Activated T-cell treated with anti-CD3 and anti-CD28 coated beads for 1 hour (primary cell): ENCODE results near the gene SMAD9.

Experiments
- DNase-seq: peaks from one replicate; pipeline ENCODE4 v3.0.0-alpha.2; 2020; ENCODE audit warnings: low read depth

SMAD9 gene

DNA sequence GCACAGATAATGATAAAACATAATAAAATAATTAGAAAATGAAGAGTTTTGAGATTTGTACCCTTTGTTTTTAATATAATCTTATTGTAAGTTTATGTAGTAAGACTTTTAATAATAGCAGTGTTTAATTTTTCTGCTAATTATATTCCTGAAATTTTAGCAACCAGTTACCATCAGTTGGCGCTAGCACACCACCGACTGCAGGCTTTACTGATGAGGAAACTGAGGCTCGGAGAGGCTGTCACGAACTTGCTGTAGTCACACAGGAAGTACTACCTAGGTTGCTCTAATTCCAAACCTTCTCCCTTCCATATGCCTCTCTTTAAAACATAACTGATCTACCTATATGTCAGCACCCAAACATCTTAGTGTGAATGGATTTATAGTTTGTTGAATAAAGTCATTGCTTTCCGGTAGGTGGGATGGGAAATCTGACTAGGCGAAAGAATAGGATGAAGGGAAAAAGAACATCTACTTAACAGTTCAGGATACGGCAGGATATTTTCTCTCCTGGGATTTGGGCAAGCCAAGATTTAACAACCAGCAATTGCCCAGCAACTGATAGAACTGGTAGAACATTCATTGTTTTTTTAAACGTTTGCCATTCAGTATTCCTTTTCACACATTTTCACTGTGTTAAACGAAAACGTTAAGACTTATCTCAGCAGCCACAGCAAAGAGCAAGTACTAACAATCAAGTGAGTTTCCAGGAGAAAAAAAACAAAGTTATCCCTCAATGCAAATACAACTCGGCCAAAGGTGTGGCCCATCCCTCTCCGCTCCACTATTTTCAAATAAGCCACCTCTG, 101.8 kb downstream of the SMAD9 start:
- no peak for DNase-seq

DNA sequence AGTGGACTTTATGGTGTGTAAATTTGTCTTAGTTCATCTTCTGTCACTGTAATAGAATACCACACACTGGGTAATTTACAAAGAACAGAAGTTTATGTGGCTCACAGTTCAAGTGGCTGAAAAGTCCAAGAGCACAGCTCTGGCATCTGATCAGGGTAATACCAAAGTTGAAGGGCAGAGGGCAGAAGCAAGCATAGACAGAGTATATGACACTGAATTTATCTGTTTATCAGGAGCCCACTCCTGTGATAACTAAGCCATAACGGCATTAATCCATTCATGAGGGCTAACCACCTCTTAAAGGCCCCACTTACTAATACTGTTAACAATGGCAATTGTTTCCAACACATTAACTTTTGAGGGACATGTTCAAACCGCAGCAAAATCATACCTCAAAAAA, 105.0 kb downstream of the SMAD9 start:
- DNase-seq = no peak

DNA sequence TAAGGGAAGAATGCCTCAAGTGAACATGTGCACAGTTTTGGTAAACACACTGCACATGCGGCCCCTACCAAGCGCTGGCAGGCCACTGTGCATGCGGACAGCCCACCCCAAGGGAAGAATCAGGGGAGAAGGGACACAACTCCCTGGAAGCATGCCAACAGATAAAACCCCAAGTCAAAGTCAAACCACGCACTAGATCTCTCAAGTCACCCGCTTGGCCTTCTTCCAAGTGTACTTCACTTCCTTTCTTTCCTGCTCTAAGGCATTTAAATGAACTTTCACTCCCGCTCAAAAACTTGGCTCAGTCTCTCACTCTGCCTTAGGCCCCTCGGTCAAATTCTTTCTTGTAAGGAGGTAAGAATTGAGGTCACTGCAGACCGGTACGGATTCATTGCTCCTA, 105.6 kb downstream of the SMAD9 start:
- no peak for DNase-seq

DNA sequence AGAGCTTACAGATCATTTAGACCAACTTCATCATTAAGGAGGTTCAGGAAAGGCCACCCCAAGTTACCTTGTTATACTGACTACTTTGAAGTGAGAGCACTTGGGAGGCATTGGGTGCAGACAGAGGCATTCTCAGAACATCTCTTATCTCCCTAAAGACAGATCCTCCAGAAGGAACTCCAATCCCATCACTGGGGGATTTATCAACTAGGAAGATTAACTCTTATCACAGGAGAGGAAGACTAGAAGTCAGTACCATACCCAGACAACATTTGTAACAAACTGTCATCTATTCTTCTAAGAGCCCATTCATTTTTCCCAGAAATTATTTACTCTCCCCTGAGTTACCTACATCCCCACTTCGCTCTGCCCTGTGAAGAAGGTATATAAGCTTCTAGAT, 106.8 kb downstream of the SMAD9 start:
- no peak for DNase-seq

DNA sequence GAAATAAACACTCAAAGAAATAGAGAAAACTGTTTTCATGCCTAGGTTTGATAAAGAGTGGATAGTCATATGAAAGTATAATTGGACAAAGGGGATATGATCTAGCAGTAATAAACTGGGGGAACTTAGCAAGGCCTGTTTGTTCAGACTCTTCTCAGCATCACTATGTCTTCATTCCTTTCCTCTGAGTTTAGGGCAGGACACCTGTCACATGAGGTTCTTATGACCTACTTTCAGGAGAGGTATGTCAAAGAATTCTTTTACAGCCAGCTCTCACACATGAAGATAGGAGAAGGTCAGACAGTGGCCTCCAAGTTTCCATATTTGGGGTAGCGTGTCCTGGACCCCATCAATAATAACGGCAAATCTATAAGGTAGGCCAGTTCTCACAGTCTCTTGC, 112.4 kb downstream of the SMAD9 start:
- no peak for DNase-seq

DNA sequence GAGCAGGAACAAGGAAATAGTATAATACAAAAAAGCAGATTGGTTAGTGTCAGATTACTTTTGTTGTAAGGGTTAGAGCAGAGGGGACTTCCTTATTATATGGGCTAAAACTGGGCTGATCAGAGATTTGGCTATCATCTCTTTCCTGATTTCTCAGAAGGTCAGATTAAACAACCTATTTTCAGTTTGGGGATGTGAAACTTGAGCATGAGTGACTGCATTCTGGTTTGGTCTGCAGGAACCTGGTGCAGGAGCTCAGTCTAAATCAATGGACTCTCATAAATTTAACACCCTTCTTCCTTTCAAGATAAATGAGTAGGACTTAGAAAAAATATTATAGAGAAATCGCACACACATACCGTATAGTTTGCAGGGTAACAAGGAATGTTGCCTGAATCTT, 113.9 kb downstream of the SMAD9 start:
- DNase-seq = no peak

DNA sequence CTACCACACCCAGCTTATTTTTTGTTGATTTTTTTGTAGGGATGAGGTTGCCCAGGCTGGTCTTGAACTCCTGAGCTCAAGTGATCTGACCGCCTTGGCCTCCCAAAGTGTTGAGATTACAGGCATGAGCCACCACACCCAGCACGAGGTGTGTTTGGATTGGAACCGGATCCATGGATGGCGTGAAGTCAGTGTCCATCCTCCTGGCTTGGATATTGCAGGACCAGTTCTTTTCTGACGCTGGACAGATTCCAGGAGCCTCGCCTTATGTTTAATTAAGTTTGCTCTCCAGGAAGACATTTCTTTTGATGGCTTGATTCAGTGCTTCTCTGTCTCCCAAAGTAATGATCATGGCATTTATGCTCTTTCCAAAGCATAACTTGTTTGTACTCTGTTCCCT, 115.5 kb downstream of the SMAD9 start:
- DNase-seq = no peak

DNA sequence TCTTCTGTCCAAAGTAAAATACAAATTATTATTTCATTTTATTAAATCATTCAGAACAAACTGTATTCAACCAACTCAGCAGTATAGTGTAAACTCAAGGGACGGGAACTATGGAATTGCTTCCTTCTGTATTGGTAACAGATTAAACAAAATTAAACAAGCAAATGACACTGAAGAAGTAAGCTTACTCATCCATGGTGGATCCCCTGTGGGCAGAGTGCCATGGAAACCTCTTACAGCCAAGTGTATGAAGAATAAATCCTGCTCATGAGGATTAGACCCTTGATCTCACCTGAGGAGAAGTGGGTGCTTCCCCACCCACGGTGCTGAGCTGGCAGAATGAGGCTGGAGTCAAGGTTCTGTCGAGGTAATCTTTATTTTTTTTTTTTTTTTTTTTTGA, 119.0 kb downstream of the SMAD9 start:
- DNase-seq = no peak

DNA sequence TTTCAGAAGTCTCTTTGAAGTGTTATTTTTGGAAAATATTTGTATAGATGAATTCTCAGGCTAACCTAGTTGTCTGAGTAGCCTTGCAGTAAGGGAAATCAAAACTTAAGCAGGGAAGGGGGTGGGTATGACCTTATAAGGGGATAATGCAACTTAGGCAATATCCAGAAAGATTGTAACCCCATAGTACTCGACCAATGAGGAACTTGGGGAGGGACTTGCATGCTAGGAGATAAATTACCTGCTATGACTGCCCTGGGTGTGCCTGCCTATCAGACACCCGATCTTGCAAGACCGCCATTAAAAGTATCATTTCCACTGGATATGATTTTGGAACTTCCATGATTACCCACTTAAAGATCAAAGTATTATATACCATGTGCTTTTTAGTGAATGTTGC, 124.0 kb downstream of the SMAD9 start:
- DNase-seq = no peak

DNA sequence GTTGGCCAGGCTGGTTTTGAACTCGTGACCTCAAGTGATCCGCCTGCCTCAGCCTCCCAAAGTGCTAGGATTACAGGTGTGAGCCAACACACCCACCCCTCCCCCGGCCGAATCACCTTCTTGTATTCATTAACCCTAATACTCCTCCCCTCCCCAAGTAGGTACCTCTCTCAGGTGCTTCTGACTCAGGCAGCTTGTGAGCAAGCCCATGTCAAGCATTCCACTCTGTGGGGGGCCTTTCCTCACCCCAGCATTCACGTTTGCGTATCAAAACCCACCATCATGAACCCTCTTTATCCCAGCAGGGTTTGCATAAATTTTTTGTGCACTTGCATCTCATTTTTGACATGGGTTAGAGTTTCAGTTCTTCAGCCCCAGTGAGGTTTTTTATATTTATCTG, 124.6 kb downstream of the SMAD9 start:
- DNase-seq = no peak
